ENCODE data around the gene KLHL22.

DNA sequence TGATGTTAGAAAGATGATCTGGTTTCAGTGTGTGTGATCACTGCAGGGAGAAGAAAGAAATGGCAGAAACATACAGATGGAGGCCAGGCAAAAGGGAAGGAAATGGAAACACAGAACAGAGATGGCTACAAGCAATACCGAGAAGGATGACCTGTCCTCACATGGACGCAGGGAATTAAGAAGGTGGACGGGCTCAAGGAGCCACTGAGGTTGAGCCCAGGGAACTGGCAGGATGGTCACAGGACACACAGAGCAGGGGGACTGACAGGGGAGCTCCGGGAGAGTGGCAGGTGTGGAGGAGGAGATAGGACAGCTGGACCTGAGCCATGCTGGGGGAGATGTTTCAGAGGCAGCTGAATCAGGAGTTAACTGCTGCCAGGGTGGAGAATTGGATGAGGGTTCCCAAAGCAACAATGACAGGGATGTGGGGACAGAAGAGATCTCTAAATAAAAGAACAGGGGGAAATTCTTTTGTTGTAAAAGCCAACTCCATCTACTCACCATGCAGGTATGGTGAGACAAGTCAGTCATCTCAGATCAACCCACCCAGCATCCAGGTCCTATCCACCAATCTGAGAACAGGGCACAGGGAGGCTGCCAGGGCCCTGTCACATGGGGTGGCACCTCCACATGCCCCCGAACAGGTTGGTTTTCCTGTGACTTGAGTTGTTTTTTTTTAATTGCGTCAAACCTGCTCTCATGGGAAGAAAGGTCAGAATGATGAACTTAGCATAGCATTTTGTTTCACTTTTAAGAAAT, 26.3 kb downstream of the KLHL22 start:
- no peak for TF ChIP-seq POLR2A (IDR thresholded peaks at IDR 0.05)
- TF ChIP-seq, protein P1, sequence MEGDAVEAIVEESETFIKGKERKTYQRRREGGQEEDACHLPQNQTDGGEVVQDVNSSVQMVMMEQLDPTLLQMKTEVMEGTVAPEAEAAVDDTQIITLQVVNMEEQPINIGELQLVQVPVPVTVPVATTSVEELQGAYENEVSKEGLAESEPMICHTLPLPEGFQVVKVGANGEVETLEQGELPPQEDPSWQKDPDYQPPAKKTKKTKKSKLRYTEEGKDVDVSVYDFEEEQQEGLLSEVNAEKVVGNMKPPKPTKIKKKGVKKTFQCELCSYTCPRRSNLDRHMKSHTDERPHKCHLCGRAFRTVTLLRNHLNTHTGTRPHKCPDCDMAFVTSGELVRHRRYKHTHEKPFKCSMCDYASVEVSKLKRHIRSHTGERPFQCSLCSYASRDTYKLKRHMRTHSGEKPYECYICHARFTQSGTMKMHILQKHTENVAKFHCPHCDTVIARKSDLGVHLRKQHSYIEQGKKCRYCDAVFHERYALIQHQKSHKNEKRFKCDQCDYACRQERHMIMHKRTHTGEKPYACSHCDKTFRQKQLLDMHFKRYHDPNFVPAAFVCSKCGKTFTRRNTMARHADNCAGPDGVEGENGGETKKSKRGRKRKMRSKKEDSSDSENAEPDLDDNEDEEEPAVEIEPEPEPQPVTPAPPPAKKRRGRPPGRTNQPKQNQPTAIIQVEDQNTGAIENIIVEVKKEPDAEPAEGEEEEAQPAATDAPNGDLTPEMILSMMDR (IDR thresholded peaks at IDR 0.05): no peak
